HG03045 (cell line): ENCODE measurements around the gene ZNF423.

Experiments used
- ATAC-seq: cut with Tn5 transposase; IDR thresholded peaks from one replicate; pipeline ENCODE4 v1.9.1; 2021; ENCODE audit warnings: mild to moderate bottlenecking, moderate library complexity; ENCODE audit not compliant: unreplicated experiment

Gene ZNF423

GRCh38 chr16:49849754-49850108 lies 6.2 kb downstream of the ZNF423 start:
- no peak for ATAC-seq

- no peak for ATAC-seq
Observed at GRCh38 chr16:49849037-49849753, 6.7 kb downstream of the ZNF423 start.

GRCh38 chr16:49848530-49848929 lies 7.4 kb downstream of the ZNF423 start:
- ATAC-seq = no peak

GRCh38 chr16:49846800-49847199 lies 9.1 kb downstream of the ZNF423 start:
- ATAC-seq = no peak

GRCh38 chr16:49844359-49844758 lies 11.6 kb downstream of the ZNF423 start:
- ATAC-seq = no peak

- ATAC-seq = no peak
Observed at GRCh38 chr16:49843758-49844157, 12.2 kb downstream of the ZNF423 start.

- ATAC-seq = no peak
Observed at GRCh38 chr16:49842972-49843371, 12.9 kb downstream of the ZNF423 start.

GRCh38 chr16:49839017-49839825 lies 16.7 kb downstream of the ZNF423 start:
- no peak for ATAC-seq

GRCh38 chr16:49838441-49839016 lies 17.4 kb downstream of the ZNF423 start:
- ATAC-seq = no peak

- no peak for ATAC-seq
Observed at GRCh38 chr16:49837688-49838410, 18.1 kb downstream of the ZNF423 start.

GRCh38 chr16:49836668-49837067 lies 19.2 kb downstream of the ZNF423 start:
- ATAC-seq = no peak

GRCh38 chr16:49836218-49836617 lies 19.7 kb downstream of the ZNF423 start:
- no peak for ATAC-seq

- ATAC-seq = no peak
Observed at GRCh38 chr16:49835161-49835777, 20.6 kb downstream of the ZNF423 start.

GRCh38 chr16:49834531-49835151 lies 21.3 kb downstream of the ZNF423 start:
- ATAC-seq = no peak

- ATAC-seq = no peak
Observed at GRCh38 chr16:49833796-49834530, 21.9 kb downstream of the ZNF423 start.

GRCh38 chr16:49833085-49833484 lies 22.8 kb downstream of the ZNF423 start:
- ATAC-seq = no peak

- no peak for ATAC-seq
Observed at GRCh38 chr16:49832177-49832576, 23.7 kb downstream of the ZNF423 start.

GRCh38 chr16:49830873-49831272 lies 25.0 kb downstream of the ZNF423 start:
- no peak for ATAC-seq

GRCh38 chr16:49828533-49829267 lies 27.2 kb downstream of the ZNF423 start:
- no peak for ATAC-seq
